Measurements from ENCODE around the gene LRP1. TPM values are rescaled to one million over a fixed set of nuclear protein-coding genes. Genes with fewer than 3 reads are reported as not detected.

Gene LRP1
- polyA plus RNA-seq = 4.9 to 11.3 TPM (median 9.6 TPM) in 3 replicates
- polyA plus RNA-seq (2011; ENCODE audit: low read depth) = 19.2 TPM
- polyA plus RNA-seq (2011; cell fraction: cytosol; rRNA removed) = 2.6 and 5.7 TPM in 2 replicates
- 62.8 and 95.2 TPM in 2 replicates for polyA plus RNA-seq (2011; cell fraction: nucleus; rRNA removed)
- polyA plus RNA-seq (2012; ENCODE audit: low replicate concordance) = 13.4 and 18.9 TPM in 2 replicates
- polyA minus RNA-seq = 69.3 to 132 TPM (median 78.4 TPM) in 3 replicates
- polyA minus RNA-seq (2011; cell fraction: cytosol; rRNA and poly(A)+ RNA removed) = 33.6 TPM
- 159 and 202 TPM in 2 replicates for polyA minus RNA-seq (2011; cell fraction: nucleus; rRNA and poly(A)+ RNA removed)

- Histone ChIP-seq H3K27me3 (ENCODE audit: control insufficient read depth, extremely low read depth, insufficient read depth, low read length) (no peaks in the 10 kb centered on the region), H3K9ac (ENCODE audit: control insufficient read depth, extremely low read depth, insufficient read depth, low read length) (peak within 1 kb of the TSS; percentile 82), H3K36me3 (ENCODE audit: control insufficient read depth in 2 of 2, extremely low read depth in 1 of 2, insufficient read depth in 2 of 2, low read length in 2 of 2) (no peaks in the 10 kb centered on the region), H3K4me2 (ENCODE audit: control insufficient read depth, extremely low read depth, insufficient read depth, low read depth, low read length) (peak within 1 kb of the TSS; percentile 93), H3K4me3 (ENCODE audit: control insufficient read depth in 2 of 3, extremely low read depth in 1 of 3, insufficient read depth in 2 of 3, low read depth in 1 of 3, low read length in 3 of 3) (peak within 1 kb of the TSS; percentile 69 to 90 (median 83)), H3K9me3 (ENCODE audit: control insufficient read depth, low read depth, low read length) (no peaks in the 10 kb centered on the region), H3K4me1 (ENCODE audit: control insufficient read depth, extremely low read depth, insufficient read depth, low read length) (peaks cover 16% of the 10 kb centered on the region), H2AFZ (ENCODE audit: control insufficient read depth, low read length) (peak within 1 kb of the TSS; percentile 84), H4K20me1 (ENCODE audit: control insufficient read depth, extremely low read depth, insufficient read depth, low read length) (no peaks in the 10 kb centered on the region), H3K9me1 (ENCODE audit: control insufficient read depth, extremely low read depth, insufficient read depth, low read length) (no peaks in the 10 kb centered on the region), H3K27ac (ENCODE audit: control insufficient read depth, insufficient read depth, low read length) (peak within 1 kb of the TSS; percentile 63), H3K79me2 (ENCODE audit: control insufficient read depth, insufficient read depth, low read length) (no peaks in the 10 kb centered on the region)
- DNase-seq (ENCODE audit: low read depth, low spot score) (no peak), FAIRE-seq (no peak)
- TF ChIP-seq EZH2 (IDR thresholded peaks at IDR 0.05; ENCODE audit: low read length) (no peak), CTCF (optimal IDR thresholded peaks at IDR 0.05 in 1 of 3, IDR thresholded peaks at IDR 0.05 in 1 of 3, conservative IDR thresholded peaks at IDR 0.05 in 1 of 3; ENCODE audit: extremely low read depth in 1 of 3, insufficient read depth in 2 of 3, low read length in 3 of 3) (no peak)
- dilution Hi-C loops (cut with MboI; ENCODE audit: extremely low pct_ligation_motif_present, low sequenced_read_pairs) = no loop called here
Measured at GRCh38 chr12:57127726-57128518, at the start of gene LRP1. Gene LRP1, plus strand, starts transcription at chr12:57128483. Its CDS starts 482 bp downstream, at chr12:57128965.

GRCh38 chr12:57078519-57079404 lies 49.5 kb upstream of the LRP1 start, which contains the start of gene NEMP1:
Gene NEMP1, minus strand, starts transcription at chr12:57078791. Its CDS starts 46 bp downstream, at chr12:57078745.
- no peaks in the 10 kb centered on the region for H3K9me1 ChIP-seq (ENCODE audit: control insufficient read depth, extremely low read depth, insufficient read depth, low read length)
- H3K79me2 ChIP-seq (ENCODE audit: control insufficient read depth, insufficient read depth, low read length) = peaks cover 14% of the 10 kb centered on the region
- dilution Hi-C loops (cut with MboI; ENCODE audit: extremely low pct_ligation_motif_present, low sequenced_read_pairs) = no loop called here

More at GRCh38 chr12:57078519-57079404, 49.5 kb upstream of the LRP1 start, which contains the start of gene NEMP1:
- FAIRE-seq = peak; percentile 90
- H3K4me2 ChIP-seq (ENCODE audit: control insufficient read depth, extremely low read depth, insufficient read depth, low read depth, low read length) = peak within 1 kb of the TSS; percentile 93
- H2AFZ ChIP-seq (ENCODE audit: control insufficient read depth, low read length) = peak within 1 kb of the TSS; percentile 91
- TF ChIP-seq EZH2 (IDR thresholded peaks at IDR 0.05; ENCODE audit: low read length) (no peak), CTCF (optimal IDR thresholded peaks at IDR 0.05 in 1 of 3, IDR thresholded peaks at IDR 0.05 in 1 of 3, conservative IDR thresholded peaks at IDR 0.05 in 1 of 3; ENCODE audit: extremely low read depth in 1 of 3, insufficient read depth in 2 of 3, low read length in 3 of 3) (no peak)
- DNase-seq (ENCODE audit: low read depth, low spot score) = peak; percentile 100
- peaks cover 0 to 3% of the 10 kb centered on the region in 2 experiments for H3K36me3 ChIP-seq (ENCODE audit: control insufficient read depth in 2 of 2, extremely low read depth in 1 of 2, insufficient read depth in 2 of 2, low read length in 2 of 2)
- peaks cover 4% of the 10 kb centered on the region for H3K4me1 ChIP-seq (ENCODE audit: control insufficient read depth, extremely low read depth, insufficient read depth, low read length)
- H4K20me1 ChIP-seq (ENCODE audit: control insufficient read depth, extremely low read depth, insufficient read depth, low read length) = no peaks in the 10 kb centered on the region
- H3K27me3 ChIP-seq (ENCODE audit: control insufficient read depth, extremely low read depth, insufficient read depth, low read length) = no peaks in the 10 kb centered on the region
- no peaks in the 10 kb centered on the region for H3K9me3 ChIP-seq (ENCODE audit: control insufficient read depth, low read depth, low read length)
- peak within 1 kb of the TSS; percentile 85 for H3K27ac ChIP-seq (ENCODE audit: control insufficient read depth, insufficient read depth, low read length)
- peak within 1 kb of the TSS; percentile 92 for H3K9ac ChIP-seq (ENCODE audit: control insufficient read depth, extremely low read depth, insufficient read depth, low read length)
- peak within 1 kb of the TSS; percentile 84 to 96 (median 96) for H3K4me3 ChIP-seq (ENCODE audit: control insufficient read depth in 2 of 3, extremely low read depth in 1 of 3, insufficient read depth in 2 of 3, low read depth in 1 of 3, low read length in 3 of 3)
